Stimulated activated CD4-positive, alpha-beta T cell treated with anti-CD3 and anti-CD28 coated beads, Interleukin-12 subunit alpha, Interleukin-12 subunit beta, amount 100 ng/mL, for 24 hours (primary cell): ENCODE data around the gene FCGR2B.
A peak's percentile ranks its signal among the peaks of the same experiment; 100 is the strongest.
"Not testable (repeated sequence)": the region's sequence is repeated elsewhere in the genome, so short reads cannot be mapped to it uniquely, and the experiment has no call there.

Experiments
- DNase-seq, 2 experiments: peaks; one replicate each; pipeline ENCODE4 v3.0.0-alpha.2; 2020; ENCODE audit warnings: low read depth in 2 of 2

The FCGR2B gene

GRCh38 chr1:161706113-161706481 is 43.2 kb downstream of the FCGR2B start:
- DNase-seq = no peak

- DNase-seq = no peak
These were observed 43.8 kb downstream of the FCGR2B start, which contains the start of gene FCRLA for GRCh38 chr1:161706482-161707347. Gene FCRLA, plus strand, starts transcription at chr1:161707229. Its CDS starts 36 bp downstream, at chr1:161707265.

DNA sequence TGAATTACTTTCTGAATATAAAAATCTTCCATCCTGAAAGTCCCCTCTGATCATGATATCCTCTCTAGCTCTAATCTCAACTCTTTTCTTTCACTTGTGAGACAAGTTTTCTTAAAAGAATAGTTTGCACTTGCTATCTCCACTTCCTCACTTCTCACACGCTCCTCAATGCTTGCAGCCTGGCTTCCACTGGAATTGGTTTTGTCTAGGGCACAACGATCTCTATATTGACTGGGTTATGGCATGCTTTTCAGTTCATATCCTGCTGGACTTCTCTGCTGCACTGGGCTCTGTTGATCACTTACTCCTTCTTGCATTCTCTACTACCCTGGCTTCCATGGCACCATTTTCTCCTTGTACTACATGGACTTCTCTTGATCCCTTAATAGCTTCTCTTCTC is 44.6 kb downstream of the FCGR2B start:
- no peak for DNase-seq

- no peak for DNase-seq
These were observed 46.4 kb downstream of the FCGR2B start for GRCh38 chr1:161709373-161709772.

- no peak for DNase-seq
These were observed 47.6 kb downstream of the FCGR2B start for GRCh38 chr1:161710560-161710959.

GRCh38 chr1:161718559-161719324 is 55.8 kb downstream of the FCGR2B start:
- DNase-seq = no peak

DNA sequence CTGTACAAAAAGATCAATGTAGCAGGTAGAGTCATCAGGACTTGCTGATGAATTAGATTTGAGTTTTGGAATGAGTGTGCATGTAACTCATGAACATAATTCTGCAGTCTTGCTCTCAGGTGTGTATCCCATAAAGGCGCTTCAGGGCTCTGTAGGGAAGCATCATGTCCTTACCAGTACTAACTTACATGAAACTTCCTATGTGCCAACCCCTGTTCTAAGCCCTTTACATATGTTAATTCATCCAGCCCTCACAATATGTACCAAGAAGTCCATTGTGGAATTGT is 56.3 kb downstream of the FCGR2B start:
- DNase-seq = no peak

DNA sequence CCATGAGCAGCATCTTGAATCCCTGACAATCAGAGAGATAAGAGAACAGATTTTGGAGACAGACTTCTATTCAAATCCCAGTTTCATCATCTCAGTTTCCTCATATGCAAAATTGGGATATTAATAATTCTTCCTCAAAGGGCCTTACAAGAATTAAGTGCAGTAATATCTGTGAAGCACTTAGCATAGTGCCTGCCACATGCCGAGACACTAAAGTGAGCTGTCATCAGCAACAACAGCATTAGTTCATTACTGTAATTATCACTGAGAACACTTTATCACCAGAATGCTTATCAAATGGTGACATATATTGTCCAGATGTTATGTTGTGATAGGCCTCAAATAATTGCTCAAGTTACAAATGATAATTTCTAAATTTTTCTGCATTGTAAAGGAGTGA is 57.5 kb downstream of the FCGR2B start:
- no peak for DNase-seq

DNA sequence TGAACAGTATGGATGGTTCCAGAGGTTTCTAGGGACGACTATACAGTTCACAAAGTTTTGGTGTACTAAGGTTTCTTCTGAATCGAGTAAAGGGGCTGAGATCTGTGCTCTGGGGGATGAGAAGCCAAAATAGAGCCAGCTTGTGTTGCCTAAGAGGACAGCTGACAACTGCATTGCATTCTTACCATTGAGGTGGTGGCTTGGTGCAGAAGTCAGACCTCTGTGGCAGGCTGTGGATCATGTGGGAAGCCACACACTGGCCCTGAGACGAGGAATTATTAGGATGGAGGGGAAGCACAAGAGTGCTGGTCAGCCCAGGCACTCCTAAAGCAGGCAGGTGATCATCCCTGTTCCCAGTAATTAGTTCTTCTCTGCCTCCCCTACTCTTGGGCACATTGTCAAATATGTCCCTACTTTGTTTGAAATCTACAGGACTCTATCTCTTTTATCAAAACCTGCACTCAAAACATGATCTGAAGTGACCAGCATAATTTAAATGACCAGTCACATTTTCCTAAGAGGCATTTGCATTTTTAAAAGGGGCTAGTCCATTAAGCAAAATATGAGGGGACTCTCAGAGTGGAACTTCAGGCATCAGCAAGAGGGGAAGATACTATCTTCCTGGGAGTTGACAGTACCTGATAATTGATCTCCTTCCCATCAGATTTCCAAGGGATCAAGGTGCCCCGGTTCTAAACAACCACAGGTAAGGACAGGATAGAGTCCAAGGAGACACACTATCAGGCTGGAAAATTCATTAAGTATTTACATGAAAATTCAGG is 58.2 kb downstream of the FCGR2B start, which contains the start of gene FCRLB:
TSS of gene FCRLB (plus strand) at position 589 of the 782 bp plus-strand sequence. CDS start 1,129 bp downstream, outside the sequence.
- no peak for DNase-seq

GRCh38 chr1:161721738-161722343 is 58.9 kb downstream of the FCGR2B start:
- no peak for DNase-seq

GRCh38 chr1:161722406-161722805 is 59.5 kb downstream of the FCGR2B start:
- no peak for DNase-seq

- no peak for DNase-seq
These were observed 60.7 kb downstream of the FCGR2B start for GRCh38 chr1:161723459-161724141.

GRCh38 chr1:161725258-161725907 is 62.4 kb downstream of the FCGR2B start:
- DNase-seq = not testable (repeated sequence)

DNA sequence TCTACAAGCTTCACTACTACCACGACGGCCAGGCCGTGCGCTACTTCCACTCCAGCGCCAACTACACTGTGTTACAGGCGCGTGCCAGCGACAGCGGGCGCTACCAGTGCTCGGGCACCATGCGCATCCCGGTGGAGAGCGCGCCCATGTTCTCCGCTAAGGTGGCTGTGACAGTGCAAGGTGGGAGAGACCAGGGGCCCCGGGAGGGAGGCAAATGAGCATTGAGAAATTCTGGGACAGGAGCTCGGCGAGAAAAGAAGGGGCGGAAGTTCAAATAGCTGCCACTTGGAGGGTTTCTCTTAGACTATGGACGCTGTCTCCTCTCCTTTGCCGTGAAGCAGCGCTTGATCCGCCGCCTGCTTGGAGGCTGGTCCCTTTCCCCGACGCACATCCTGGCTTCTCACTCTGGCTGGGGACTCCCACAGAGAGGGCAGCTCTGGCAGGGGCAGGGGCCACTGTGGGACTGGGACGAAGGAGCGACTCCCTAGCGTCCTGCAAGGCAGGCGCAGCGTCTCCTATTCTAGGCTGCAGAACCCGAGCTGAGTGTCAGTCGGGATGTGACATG is 63.0 kb downstream of the FCGR2B start:
- DNase-seq = peak in 1 of 2 experiments; percentile 8

- DNase-seq = peak; percentile 44 to 57
These were observed 63.7 kb downstream of the FCGR2B start for GRCh38 chr1:161726473-161727255.

DNA sequence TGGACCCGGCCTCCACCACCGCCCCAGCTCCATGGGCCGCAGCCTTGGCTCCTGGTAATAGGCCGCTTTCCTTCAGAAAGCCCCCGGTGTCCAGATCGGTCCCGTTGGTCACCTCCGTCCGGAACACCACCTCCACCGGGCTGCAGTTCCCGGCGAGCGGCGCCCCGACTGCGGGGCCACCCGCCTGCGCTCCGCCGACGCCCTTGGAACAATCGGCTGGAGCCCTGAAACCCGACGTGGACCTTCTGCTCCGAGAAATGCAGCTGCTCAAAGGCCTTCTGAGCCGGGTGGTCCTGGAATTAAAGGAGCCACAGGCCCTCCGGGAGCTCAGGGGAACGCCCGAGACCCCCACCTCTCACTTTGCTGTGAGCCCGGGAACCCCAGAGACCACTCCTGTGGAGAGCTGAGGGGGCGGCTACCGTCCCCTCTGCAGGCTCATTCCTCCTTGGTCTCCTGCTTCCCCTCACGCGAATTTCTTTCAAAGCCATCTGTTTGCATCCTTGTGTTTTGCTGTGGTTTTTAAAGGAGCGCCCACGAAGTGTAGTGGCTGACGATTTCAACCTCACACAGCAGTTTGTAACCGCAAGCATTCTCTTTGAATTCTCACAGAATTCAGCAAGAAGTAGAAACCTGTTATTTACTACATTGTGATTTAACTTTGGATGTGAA is 64.4 kb downstream of the FCGR2B start:
- no peak for DNase-seq
